22Rv1 (cell line): ENCODE measurements around the gene GREB1.

Experiments used
- ZFX ChIP-seq: fragments of 450-650 bp; IDR thresholded peaks from 2 replicates; pipeline ENCODE4 v1.6.1; 2017; ENCODE audit warnings: antibody characterized with exemption, borderline replicate concordance
- TF ChIP-seq, protein P1 (sequence below): fragments of 450-650 bp; IDR thresholded peaks from 2 replicates; pipeline ENCODE4 v1.5.1; 2017; ENCODE audit warnings: mild to moderate bottlenecking

DNA sequence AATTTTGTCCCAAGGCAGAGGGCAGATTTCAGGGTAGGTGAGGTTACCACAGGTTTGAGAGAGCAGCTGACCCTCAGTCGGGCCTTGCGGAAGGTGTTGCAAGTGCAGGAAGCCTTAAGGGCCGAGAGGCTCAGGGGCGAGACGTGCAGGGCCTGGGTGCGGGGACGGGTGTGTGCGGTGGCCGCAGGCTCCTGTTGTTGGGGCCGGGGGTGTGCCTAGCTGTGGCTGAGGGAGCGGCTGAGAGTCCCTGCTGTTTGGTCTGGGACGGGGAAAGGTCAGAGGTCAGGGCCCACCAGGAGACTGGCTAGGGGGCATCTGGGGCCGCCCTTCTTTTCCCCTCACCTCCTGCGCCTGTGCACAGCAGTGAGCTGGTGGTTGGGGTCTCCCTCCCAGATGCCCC, 83.7 kb downstream of the GREB1 start:
- no peak for TF ChIP-seq ZFX
- TF ChIP-seq, protein P1, sequence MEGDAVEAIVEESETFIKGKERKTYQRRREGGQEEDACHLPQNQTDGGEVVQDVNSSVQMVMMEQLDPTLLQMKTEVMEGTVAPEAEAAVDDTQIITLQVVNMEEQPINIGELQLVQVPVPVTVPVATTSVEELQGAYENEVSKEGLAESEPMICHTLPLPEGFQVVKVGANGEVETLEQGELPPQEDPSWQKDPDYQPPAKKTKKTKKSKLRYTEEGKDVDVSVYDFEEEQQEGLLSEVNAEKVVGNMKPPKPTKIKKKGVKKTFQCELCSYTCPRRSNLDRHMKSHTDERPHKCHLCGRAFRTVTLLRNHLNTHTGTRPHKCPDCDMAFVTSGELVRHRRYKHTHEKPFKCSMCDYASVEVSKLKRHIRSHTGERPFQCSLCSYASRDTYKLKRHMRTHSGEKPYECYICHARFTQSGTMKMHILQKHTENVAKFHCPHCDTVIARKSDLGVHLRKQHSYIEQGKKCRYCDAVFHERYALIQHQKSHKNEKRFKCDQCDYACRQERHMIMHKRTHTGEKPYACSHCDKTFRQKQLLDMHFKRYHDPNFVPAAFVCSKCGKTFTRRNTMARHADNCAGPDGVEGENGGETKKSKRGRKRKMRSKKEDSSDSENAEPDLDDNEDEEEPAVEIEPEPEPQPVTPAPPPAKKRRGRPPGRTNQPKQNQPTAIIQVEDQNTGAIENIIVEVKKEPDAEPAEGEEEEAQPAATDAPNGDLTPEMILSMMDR: no peak
